HFF-Myc (cell line): ENCODE measurements around the gene ZFP62.
"Not testable (repeated sequence)": the region's sequence is repeated elsewhere in the genome, so short reads cannot be mapped to it uniquely, and the experiment has no call there.

ENCODE experiments used
- DNase-seq: peaks from one replicate; pipeline ENCODE4 v3.0.0-alpha.2; 2011; ENCODE audit warnings: low read depth; ENCODE audit errors: extremely low read depth
- H3K4me3 ChIP-seq: replicated peaks from 2 replicates; pipeline ENCODE4 v1.5.1; 2011; ENCODE audit warnings: low read depth, mild to moderate bottlenecking, control low read depth, low read length
- TF ChIP-seq, protein P1 (sequence below): IDR thresholded peaks from 2 replicates; pipeline ENCODE4 v1.5.1; 2012; ENCODE audit warnings: mild to moderate bottlenecking, low read depth, low read length, control low read depth; ENCODE audit errors: missing control alignments

The ZFP62 gene

DNA sequence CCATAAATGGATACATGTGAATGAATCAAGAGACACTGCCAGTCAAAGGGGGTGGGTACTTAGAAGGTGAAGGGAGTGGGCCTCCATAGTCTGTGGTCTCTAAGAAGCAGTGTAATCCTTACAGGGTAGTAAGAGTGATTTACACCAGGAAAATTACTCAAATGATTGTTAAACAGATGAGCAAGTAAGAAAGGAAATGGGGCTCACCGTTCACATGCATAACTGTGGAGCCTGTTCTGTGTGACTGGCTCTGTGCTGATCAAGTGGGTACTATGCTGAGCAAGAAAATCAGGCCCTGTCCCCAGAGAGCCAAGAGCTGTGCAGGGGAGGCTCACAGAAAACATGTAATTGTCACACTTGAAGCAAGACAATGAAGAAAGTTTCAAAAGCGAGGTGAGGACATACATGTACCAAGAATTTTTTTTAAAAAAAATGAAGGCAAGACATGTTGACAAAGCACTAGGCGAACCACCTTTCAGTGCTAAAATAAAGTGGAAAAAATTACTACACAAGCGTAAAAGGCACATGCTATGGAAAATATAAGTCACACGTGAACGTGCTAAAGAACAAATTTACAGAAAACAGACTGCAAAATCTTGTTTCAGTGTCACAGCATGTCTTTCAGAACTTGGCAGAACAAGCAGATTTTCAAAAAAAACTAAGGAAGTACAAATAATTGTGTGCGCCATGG lies 40.4 kb upstream of the ZFP62 start:
- TF ChIP-seq, protein P1, sequence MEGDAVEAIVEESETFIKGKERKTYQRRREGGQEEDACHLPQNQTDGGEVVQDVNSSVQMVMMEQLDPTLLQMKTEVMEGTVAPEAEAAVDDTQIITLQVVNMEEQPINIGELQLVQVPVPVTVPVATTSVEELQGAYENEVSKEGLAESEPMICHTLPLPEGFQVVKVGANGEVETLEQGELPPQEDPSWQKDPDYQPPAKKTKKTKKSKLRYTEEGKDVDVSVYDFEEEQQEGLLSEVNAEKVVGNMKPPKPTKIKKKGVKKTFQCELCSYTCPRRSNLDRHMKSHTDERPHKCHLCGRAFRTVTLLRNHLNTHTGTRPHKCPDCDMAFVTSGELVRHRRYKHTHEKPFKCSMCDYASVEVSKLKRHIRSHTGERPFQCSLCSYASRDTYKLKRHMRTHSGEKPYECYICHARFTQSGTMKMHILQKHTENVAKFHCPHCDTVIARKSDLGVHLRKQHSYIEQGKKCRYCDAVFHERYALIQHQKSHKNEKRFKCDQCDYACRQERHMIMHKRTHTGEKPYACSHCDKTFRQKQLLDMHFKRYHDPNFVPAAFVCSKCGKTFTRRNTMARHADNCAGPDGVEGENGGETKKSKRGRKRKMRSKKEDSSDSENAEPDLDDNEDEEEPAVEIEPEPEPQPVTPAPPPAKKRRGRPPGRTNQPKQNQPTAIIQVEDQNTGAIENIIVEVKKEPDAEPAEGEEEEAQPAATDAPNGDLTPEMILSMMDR = no peak
- DNase-seq = no peak
- H3K4me3 ChIP-seq = no peak overlapping the region

DNA sequence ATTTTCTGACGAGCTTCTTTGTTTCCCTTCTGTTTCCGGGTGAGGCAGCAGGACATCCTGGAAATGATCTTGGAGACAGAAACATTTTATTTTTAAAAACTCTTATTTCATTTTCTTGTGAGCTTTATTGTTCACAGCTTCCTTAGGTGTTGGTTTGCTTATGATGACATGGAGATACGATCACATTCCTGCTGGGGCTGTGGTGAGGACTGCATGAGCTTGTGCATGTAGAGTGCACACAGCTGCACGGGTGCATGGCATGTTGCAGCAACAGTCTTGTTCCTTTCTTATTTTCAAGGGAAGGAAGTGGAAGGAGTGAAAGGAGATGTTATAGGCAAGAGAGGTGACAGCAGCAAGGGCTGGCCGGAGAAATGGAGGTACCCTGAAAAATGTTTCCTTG lies 39.1 kb upstream of the ZFP62 start:
- DNase-seq = no peak
- H3K4me3 ChIP-seq = no peak overlapping the region
- TF ChIP-seq, protein P1 = no peak

DNA sequence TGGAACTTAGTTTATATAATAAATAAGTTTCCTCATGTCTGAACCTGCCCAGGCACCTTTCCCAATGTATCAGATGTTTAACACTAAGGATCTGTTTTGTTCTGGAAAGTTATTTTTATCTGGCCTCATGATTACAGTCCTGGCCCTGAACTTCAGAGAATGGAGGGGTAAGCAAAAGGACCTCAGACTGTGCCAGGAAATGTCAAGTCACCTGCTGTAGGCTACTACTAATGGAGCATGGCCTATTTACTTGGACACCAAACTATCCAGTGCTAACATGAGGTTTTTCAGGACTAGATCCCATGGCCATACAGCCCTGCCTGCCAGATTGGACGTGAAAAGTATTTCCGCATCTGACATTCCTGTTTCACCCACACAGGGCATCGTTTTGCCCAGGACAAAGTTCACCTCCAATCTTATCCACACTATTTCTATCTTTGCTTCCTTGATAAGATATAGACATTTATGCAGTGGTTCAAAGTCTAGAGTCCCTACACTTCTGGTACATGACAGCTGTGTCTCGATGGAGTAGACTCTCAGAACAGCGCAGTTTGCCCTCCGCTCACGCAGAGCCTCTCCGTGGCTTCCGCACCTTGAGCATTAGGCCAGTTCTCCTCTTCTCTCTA lies 37.7 kb upstream of the ZFP62 start, which contains the start of gene BTNL8:
Gene BTNL8, plus strand, starts transcription at position 539 of the 626 bp plus-strand sequence. CDS start 152 bp downstream, outside the sequence.
- DNase-seq = no peak
- TF ChIP-seq, protein P1 = no peak
- H3K4me3 ChIP-seq = no peak within 1 kb of the TSS

DNA sequence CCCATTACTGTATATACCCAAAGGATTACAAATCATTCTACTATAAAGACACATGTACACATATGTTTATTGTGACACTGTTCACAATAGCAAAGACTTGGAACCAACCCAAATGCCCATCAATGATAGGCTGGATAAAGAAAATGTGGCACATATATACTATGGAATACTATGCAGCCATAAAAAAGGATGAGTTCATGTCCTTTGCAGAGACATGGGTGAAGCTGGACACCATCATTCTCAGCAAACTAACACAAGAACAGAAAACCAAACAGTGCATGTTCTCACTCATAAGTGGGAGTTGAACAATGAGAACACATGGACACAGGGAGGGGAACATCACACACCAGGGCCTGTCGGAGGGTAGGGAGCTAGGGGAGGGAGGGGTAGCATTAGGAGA lies 34.3 kb upstream of the ZFP62 start:
- not testable (repeated sequence) for H3K4me3 ChIP-seq, DNase-seq

DNA sequence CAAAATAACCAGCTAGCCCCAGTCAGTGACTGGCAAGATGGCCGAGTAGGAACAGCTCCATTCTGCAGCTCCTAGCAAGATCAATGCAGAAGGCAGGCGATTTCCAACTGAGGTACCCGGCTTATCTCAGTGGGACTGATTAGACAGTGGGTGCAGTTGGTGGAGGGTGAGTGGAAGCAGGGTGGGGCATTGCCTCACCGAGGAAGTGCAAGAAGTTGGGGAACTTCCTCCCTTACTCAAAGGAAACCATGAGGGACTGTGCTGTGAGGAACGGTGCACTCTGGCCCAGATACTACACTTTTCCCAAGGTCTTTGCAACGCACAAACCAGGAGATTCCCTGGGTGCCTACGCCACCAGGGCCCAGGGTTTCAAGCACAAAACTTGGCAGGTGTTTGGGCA lies 28.3 kb upstream of the ZFP62 start:
- H3K4me3 ChIP-seq = no peak overlapping the region
- TF ChIP-seq, protein P1 = no peak
- DNase-seq = no peak

DNA sequence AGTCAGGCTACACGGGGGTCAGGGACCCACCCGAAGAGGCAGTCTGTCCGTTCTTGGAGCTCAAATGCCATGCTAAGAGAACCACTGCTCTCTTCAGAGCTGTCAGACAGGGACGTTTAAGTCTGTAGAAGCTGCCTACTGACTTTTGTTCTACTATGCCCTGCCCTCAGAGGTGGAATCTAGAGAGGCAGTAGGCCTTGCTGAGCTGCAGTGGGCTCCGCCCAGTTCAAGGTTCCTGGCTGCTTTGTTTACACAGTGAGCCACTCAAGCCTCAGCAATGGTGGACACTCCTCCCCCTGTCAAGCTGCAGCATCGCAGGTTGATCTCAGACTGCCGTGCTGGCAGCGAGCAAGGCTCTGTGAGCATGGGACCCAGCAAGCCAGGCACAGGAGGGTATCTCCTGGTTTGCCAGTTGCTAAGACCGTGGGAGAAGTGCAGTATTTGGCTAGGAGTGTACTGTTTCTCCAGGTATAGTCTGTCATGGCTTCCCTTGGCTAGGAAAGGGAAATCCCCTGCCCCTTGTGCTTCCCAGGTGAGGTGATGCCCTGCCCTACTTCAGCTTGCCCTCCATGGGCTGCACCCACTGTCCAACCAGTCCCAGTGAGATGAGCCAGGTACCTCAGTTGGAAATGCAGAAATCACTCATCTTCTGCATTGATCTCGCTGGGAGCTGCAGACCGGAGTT lies 24.9 kb upstream of the ZFP62 start:
- not testable (repeated sequence) for DNase-seq

DNA sequence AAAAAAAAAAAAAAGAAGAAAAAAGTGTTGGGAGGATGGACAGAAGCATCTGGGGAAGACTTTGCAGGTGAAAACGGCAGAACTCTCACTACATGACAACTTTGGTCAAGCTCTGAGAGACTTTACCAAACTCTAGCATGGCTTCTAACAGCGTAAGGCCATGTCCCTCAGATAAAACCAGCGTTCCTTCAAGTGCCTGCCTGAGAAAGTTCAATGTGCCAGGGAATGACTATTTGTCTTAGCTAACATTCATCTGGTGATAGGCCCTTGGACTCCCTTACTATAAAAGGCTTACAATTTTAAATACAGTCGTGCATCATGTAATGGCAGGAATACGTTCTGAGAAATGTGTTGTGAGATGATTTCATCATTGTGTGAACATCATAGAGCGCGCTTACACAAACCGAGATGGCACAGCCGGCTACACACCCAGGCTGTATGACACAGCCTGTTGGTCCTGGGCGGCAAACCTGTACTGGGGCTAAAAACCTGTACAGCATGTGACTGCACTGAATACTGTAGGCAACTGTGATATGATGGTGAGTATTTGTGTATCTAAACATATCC lies 14.9 kb upstream of the ZFP62 start:
- no peak for DNase-seq
- TF ChIP-seq, protein P1 = no peak
- H3K4me3 ChIP-seq = no peak overlapping the region

More for the DNA sequence above, 24.9 kb upstream of the ZFP62 start:
- not testable (repeated sequence) for H3K4me3 ChIP-seq
